ENCODE measurements around the gene PRPS1L1.

The PRPS1L1 gene

GRCh38 chr7:18059171-18059570 is 31.5 kb upstream of the PRPS1L1 start:
- ATAC-seq (ENCODE audit: low read depth) (no peak), DNase-seq (ENCODE audit: low spot score) (no peak)
- no peaks in the 10 kb centered on the region for H3K36me3 ChIP-seq (ENCODE audit: low read depth)
- TF ChIP-seq, protein P1, sequence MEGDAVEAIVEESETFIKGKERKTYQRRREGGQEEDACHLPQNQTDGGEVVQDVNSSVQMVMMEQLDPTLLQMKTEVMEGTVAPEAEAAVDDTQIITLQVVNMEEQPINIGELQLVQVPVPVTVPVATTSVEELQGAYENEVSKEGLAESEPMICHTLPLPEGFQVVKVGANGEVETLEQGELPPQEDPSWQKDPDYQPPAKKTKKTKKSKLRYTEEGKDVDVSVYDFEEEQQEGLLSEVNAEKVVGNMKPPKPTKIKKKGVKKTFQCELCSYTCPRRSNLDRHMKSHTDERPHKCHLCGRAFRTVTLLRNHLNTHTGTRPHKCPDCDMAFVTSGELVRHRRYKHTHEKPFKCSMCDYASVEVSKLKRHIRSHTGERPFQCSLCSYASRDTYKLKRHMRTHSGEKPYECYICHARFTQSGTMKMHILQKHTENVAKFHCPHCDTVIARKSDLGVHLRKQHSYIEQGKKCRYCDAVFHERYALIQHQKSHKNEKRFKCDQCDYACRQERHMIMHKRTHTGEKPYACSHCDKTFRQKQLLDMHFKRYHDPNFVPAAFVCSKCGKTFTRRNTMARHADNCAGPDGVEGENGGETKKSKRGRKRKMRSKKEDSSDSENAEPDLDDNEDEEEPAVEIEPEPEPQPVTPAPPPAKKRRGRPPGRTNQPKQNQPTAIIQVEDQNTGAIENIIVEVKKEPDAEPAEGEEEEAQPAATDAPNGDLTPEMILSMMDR (IDR thresholded peaks at IDR 0.05; ENCODE audit: poor library complexity, severe bottlenecking), result no peak
- no peaks in the 10 kb centered on the region for H3K27me3 ChIP-seq (ENCODE audit: insufficient read depth, poor library complexity, severe bottlenecking)
- H3K4me3 ChIP-seq (ENCODE audit: severe bottlenecking), result no peak overlapping the region
- no peaks in the 10 kb centered on the region for H3K4me1 ChIP-seq (ENCODE audit: insufficient read depth, poor library complexity, severe bottlenecking)
- no peaks in the 10 kb centered on the region for H3K9me3 ChIP-seq (ENCODE audit: severe bottlenecking)
- H3K27ac ChIP-seq (ENCODE audit: poor library complexity, severe bottlenecking), result no peak overlapping the region

DNA sequence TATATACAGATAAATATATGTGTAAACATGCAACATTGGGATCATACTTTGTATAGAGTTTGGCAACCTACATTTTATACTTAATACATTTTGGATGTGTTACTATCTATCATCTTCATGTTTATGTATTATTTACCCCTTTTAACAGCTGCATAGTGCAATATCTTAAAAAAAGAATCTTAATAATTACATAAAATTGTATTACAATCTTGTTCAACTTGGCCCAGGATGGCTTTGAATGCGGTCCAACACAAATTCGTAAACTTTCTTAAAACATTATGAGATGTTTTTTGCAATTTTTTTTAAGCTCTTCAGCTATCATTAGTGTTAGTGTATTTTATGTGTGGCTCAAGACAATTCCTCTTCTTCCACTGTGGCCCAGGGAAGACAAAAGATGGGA is 26.3 kb upstream of the PRPS1L1 start:
- no peaks in the 10 kb centered on the region for H3K36me3 ChIP-seq (ENCODE audit: low read depth)
- peaks cover 14% of the 10 kb centered on the region for H3K4me1 ChIP-seq (ENCODE audit: insufficient read depth, poor library complexity, severe bottlenecking)
- no peak overlapping the region for H3K4me3 ChIP-seq (ENCODE audit: severe bottlenecking)
- H3K27me3 ChIP-seq (ENCODE audit: insufficient read depth, poor library complexity, severe bottlenecking), result no peaks in the 10 kb centered on the region
- no peaks in the 10 kb centered on the region for H3K9me3 ChIP-seq (ENCODE audit: severe bottlenecking)
- ATAC-seq (ENCODE audit: low read depth), result no peak
- TF ChIP-seq, protein P1 (IDR thresholded peaks at IDR 0.05; ENCODE audit: poor library complexity, severe bottlenecking), result no peak
- no peak for DNase-seq (ENCODE audit: low spot score)
- no peak overlapping the region for H3K27ac ChIP-seq (ENCODE audit: poor library complexity, severe bottlenecking)

- H3K9me3 ChIP-seq (ENCODE audit: severe bottlenecking), result no peaks in the 10 kb centered on the region
- no peak for DNase-seq (ENCODE audit: low spot score)
- H3K4me1 ChIP-seq (ENCODE audit: insufficient read depth, poor library complexity, severe bottlenecking), result peaks cover 14% of the 10 kb centered on the region
- H3K36me3 ChIP-seq (ENCODE audit: low read depth), result no peaks in the 10 kb centered on the region
- H3K4me3 ChIP-seq (ENCODE audit: severe bottlenecking), result no peak overlapping the region
- peak; percentile 73 for ATAC-seq (ENCODE audit: low read depth)
- TF ChIP-seq, protein P1 (IDR thresholded peaks at IDR 0.05; ENCODE audit: poor library complexity, severe bottlenecking), result no peak
- peak overlapping the region; percentile 10 for H3K27ac ChIP-seq (ENCODE audit: poor library complexity, severe bottlenecking)
- H3K27me3 ChIP-seq (ENCODE audit: insufficient read depth, poor library complexity, severe bottlenecking), result no peaks in the 10 kb centered on the region
Observed at GRCh38 chr7:18053177-18053928, 25.7 kb upstream of the PRPS1L1 start.

DNA sequence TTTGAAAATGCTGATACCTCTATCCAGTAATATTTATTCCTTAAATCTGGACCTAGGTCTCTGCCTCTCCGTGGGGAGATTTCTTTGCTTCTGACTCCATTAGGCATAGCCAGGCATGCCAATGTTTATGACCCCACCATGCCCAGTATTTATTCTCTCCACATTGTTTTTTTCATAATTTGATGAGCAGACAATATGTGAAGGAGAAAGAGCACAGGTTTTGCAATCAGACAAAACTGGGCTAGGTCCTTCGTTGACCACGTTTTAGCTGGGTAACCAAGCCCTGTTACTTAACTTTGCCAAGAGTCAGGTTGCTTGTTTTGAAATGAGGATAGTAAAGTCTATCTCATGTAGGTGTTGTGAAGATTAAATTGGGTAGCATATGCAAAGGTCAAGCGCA is 21.6 kb upstream of the PRPS1L1 start:
- DNase-seq (ENCODE audit: low spot score) (no peak), ATAC-seq (ENCODE audit: low read depth) (no peak)
- Histone ChIP-seq H3K4me3 (ENCODE audit: severe bottlenecking) (no peak overlapping the region), H3K36me3 (ENCODE audit: low read depth) (no peaks in the 10 kb centered on the region), H3K9me3 (ENCODE audit: severe bottlenecking) (no peaks in the 10 kb centered on the region), H3K27ac (ENCODE audit: poor library complexity, severe bottlenecking) (no peak overlapping the region), H3K4me1 (ENCODE audit: insufficient read depth, poor library complexity, severe bottlenecking) (peaks cover 14% of the 10 kb centered on the region), H3K27me3 (ENCODE audit: insufficient read depth, poor library complexity, severe bottlenecking) (no peaks in the 10 kb centered on the region)
- TF ChIP-seq, protein P1 (IDR thresholded peaks at IDR 0.05; ENCODE audit: poor library complexity, severe bottlenecking), result no peak

DNA sequence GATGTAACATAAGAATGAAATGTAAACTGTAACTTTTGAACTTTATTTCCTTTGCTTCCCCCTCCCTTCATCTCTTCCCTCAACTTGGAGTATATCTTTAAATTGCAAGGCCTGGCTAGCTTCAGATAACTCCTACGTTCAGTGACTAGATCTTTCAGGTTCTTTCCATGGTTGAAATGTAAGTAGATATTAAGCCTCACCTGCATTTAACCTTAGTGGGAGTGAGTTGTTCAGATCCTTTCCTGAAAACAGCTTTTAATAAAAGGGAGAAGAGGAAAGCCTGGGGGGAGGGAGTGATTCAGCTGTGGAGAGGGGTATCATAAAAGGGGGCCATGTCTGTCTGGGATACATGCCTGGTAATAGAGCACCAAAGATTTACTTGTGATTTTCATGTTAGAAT is 19.0 kb upstream of the PRPS1L1 start:
- Histone ChIP-seq H3K36me3 (ENCODE audit: low read depth) (no peaks in the 10 kb centered on the region), H3K27ac (ENCODE audit: poor library complexity, severe bottlenecking) (no peak overlapping the region), H3K4me1 (ENCODE audit: insufficient read depth, poor library complexity, severe bottlenecking) (no peaks in the 10 kb centered on the region), H3K27me3 (ENCODE audit: insufficient read depth, poor library complexity, severe bottlenecking) (no peaks in the 10 kb centered on the region), H3K9me3 (ENCODE audit: severe bottlenecking) (no peaks in the 10 kb centered on the region), H3K4me3 (ENCODE audit: severe bottlenecking) (no peak overlapping the region)
- DNase-seq (ENCODE audit: low spot score) (no peak), ATAC-seq (ENCODE audit: low read depth) (no peak)
- TF ChIP-seq, protein P1 (IDR thresholded peaks at IDR 0.05; ENCODE audit: poor library complexity, severe bottlenecking), result no peak

All from RWPE2 (cell line).